SK-N-SH (cell line): Measurements from ENCODE around the gene ANTKMT. TPM values are rescaled to one million over a fixed set of nuclear protein-coding genes. Genes with fewer than 3 reads are reported as not detected.

Experiments used
- CTCF ChIA-PET: fragments of 300-600, 350-600 bp; formaldehyde crosslinking; extraction: SDS; loops from one replicate; lab custom pipeline; 2021; lab: Yijun Ruan, JAX
- POLR2A ChIA-PET: fragments of 350-600 bp; sonication (Branson Sonifier 250); formaldehyde crosslinking; extraction: SDS; loops from one replicate; lab custom pipeline; 2020; ENCODE audit warnings: antibody characterized with exemption, inconsistent platforms; lab: Yijun Ruan, JAX
- DNase-seq: peaks from one replicate; pipeline ENCODE4 v3.0.0; 2012
- H2AFZ ChIP-seq: fragments of 200-600 bp; sonication (generic); 2 replicates; pipeline ENCODE4 v1.8.1; 2016; ENCODE audit warnings: antibody characterized with exemption, mild to moderate bottlenecking, low read depth
- H3F3A ChIP-seq: fragments of 200-600 bp; sonication (generic); replicated peaks from 2 replicates; pipeline ENCODE3; 2016; ENCODE audit warnings: antibody characterized with exemption, mild to moderate bottlenecking; ENCODE audit not compliant: insufficient read depth
- H3K27ac ChIP-seq, 2 experiments: fragments of 200-500 bp in 1 of 2; fragments of 200-600 bp in 1 of 2; sonication (Bioruptor generic) in 1 of 2; sonication (generic), shearing (Covaris generic) in 1 of 2; 2 replicates each; pipeline versions ENCODE4 v1.5.1 to v1.6.1; 2014 to 2016; ENCODE audit warnings: low read depth in 2 of 2, inconsistent platforms in 1 of 2, low read length in 1 of 2, mild to moderate bottlenecking in 1 of 2, mixed read lengths in 1 of 2
- H3K27me3 ChIP-seq: fragments of 200-600 bp; sonication (generic), shearing (Covaris generic); 2 replicates; pipeline ENCODE4 v1.6.1; 2016; ENCODE audit warnings: mixed run types; ENCODE audit not compliant: insufficient read depth
- H3K36me3 ChIP-seq, 2 experiments: fragments of 200-500 bp in 1 of 2; fragments of 200-600 bp in 1 of 2; sonication (Bioruptor generic) in 1 of 2; sonication (generic) in 1 of 2; replicated peaks in 1 of 2; 2 replicates each; pipeline versions ENCODE3 to v1.5.1; 2014 to 2016; ENCODE audit warnings: low read length in 1 of 2, mild to moderate bottlenecking in 1 of 2; ENCODE audit not compliant: insufficient read depth in 2 of 2, control insufficient read depth in 1 of 2
- H3K4me1 ChIP-seq, 2 experiments: fragments of 200-500 bp in 1 of 2; fragments of 200-600 bp in 1 of 2; sonication (Bioruptor generic) in 1 of 2; sonication (generic), shearing (Covaris generic) in 1 of 2; 2 replicates each; pipeline versions ENCODE4 v1.5.1 to v1.6.1; 2014 to 2016; ENCODE audit warnings: low read depth in 1 of 2, low read length in 1 of 2, mixed run types in 1 of 2; ENCODE audit not compliant: insufficient read depth in 2 of 2, control insufficient read depth in 1 of 2
- H3K4me2 ChIP-seq: fragments of 200-600 bp; sonication (generic), shearing (Covaris generic); 2 replicates; pipeline ENCODE4 v1.6.1; 2017; ENCODE audit warnings: mixed run types
- H3K4me3 ChIP-seq, 2 experiments: fragments of 200-500 bp in 1 of 2; fragments of 200-600 bp in 1 of 2; sonication (Bioruptor generic) in 1 of 2; sonication (generic), shearing (Covaris generic) in 1 of 2; 2 replicates each; pipeline versions ENCODE4 v1.5.1 to v1.8.1; 2014 to 2016; ENCODE audit warnings: low read depth in 2 of 2, inconsistent platforms in 1 of 2, low read length in 1 of 2, mild to moderate bottlenecking in 1 of 2, mixed read lengths in 1 of 2, moderate library complexity in 1 of 2
- H3K79me2 ChIP-seq: fragments of 200-600 bp; sonication (generic); 2 replicates; pipeline ENCODE4 v1.8.1; 2017; ENCODE audit warnings: mild to moderate bottlenecking; ENCODE audit not compliant: insufficient read depth
- H3K9ac ChIP-seq: fragments of 200-600 bp; sonication (generic); 2 replicates; pipeline ENCODE4 v1.6.1; 2017; ENCODE audit warnings: mixed run types
- H3K9me2 ChIP-seq: fragments of 200-600 bp; sonication (generic); 2 replicates; pipeline ENCODE4 v1.6.1; 2017; ENCODE audit warnings: mixed run types
- H3K9me3 ChIP-seq: fragments of 200-600 bp; sonication (generic); 2 replicates; pipeline ENCODE4 v1.6.1; 2017; ENCODE audit warnings: mixed run types, mild to moderate bottlenecking, moderate library complexity
- H4K20me1 ChIP-seq: fragments of 200-600 bp; sonication (generic); 2 replicates; pipeline ENCODE4 v1.6.1; 2017; ENCODE audit warnings: mild to moderate bottlenecking, mixed run types; ENCODE audit not compliant: insufficient read depth
- FOSL2 ChIP-seq: IDR thresholded peaks from 2 replicates; pipeline ENCODE4 v1.4.0; 2012; ENCODE audit warnings: low read depth, mild to moderate bottlenecking, moderate library complexity, borderline replicate concordance
- GABPA ChIP-seq: IDR thresholded peaks from 2 replicates; pipeline ENCODE4 v1.4.0; 2012; ENCODE audit warnings: low read depth, mild to moderate bottlenecking
- MXI1 ChIP-seq: IDR thresholded peaks from 2 replicates; pipeline ENCODE4 v1.6.1; 2012; ENCODE audit warnings: mild to moderate bottlenecking, low read depth, low read length, improper control_type of control experiment
- POLR2AphosphoS5 ChIP-seq: IDR thresholded peaks from 2 replicates; pipeline ENCODE4 v1.6.1; 2012; ENCODE audit warnings: low read depth, low read length
- RCOR1 ChIP-seq: fragments of 150-350 bp; IDR thresholded peaks from 2 replicates; pipeline ENCODE4 v1.6.1; 2017; ENCODE audit warnings: antibody characterized with exemption, low read length
- RXRA ChIP-seq: IDR thresholded peaks from 2 replicates; pipeline ENCODE4 v1.4.0; 2012; ENCODE audit warnings: low read depth, mild to moderate bottlenecking, borderline replicate concordance
- TAF1 ChIP-seq: IDR thresholded peaks from 2 replicates; pipeline ENCODE4 v1.6.1; 2012; ENCODE audit warnings: low read depth, mild to moderate bottlenecking, low read length, moderate library complexity, borderline replicate concordance
- TCF12 ChIP-seq: IDR thresholded peaks from 2 replicates; pipeline ENCODE4 v1.4.0; 2012
- YY1 ChIP-seq: IDR thresholded peaks from 2 replicates; pipeline ENCODE4 v1.4.0; 2012; ENCODE audit warnings: low read depth, mild to moderate bottlenecking
- WGBS: methylation state at CpG from one replicate; pipeline ENCODE4 v1.1.6; 2017; ENCODE audit warnings: low lambda C conversion rate; 5-methylcytosine and 5-hydroxymethylcytosine counted together
- polyA plus RNA-seq, 3 experiments: library from polyadenylated mRNA; depleted of rRNA; stranded (reverse); fragments of >200 nt; gene quantifications; 2 replicates each; pipeline ENCODE4 v1.2.3, GENCODE V29; 2012
- TF ChIP-seq, protein P1 (sequence below): IDR thresholded peaks from 2 replicates; pipeline ENCODE4 v1.4.0; 2012; ENCODE audit warnings: low read depth, borderline replicate concordance
- TF ChIP-seq, protein P2 (sequence below): fragments of 150-350 bp; IDR thresholded peaks from 2 replicates; pipeline ENCODE4 v1.6.1; 2017; ENCODE audit warnings: antibody characterized with exemption, low read length, low read depth, borderline replicate concordance
- TF ChIP-seq, protein P3 (sequence below): fragments of 200-600 bp; sonication (generic); IDR thresholded peaks from 2 replicates; pipeline ENCODE4 v1.6.1; 2017; ENCODE audit warnings: antibody characterized with exemption, mild to moderate bottlenecking, moderate library complexity
- TF ChIP-seq, protein P4 (sequence below): fragments of 150-350 bp; IDR thresholded peaks from 2 replicates; pipeline ENCODE4 v1.6.1; 2016; ENCODE audit warnings: mild to moderate bottlenecking, low read depth, low read length
- TF ChIP-seq, protein P5 (sequence below): IDR thresholded peaks from 2 replicates; pipeline ENCODE4 v1.4.0; 2012; ENCODE audit warnings: low read depth, borderline replicate concordance
- TF ChIP-seq, protein P6 (sequence below): IDR thresholded peaks from 2 replicates; pipeline ENCODE4; 2012

ANTKMT gene
- polyA plus RNA-seq, 1 of the 3 experiments (the other 2 are of a cell fraction), result 57.4 TPM

DNA sequence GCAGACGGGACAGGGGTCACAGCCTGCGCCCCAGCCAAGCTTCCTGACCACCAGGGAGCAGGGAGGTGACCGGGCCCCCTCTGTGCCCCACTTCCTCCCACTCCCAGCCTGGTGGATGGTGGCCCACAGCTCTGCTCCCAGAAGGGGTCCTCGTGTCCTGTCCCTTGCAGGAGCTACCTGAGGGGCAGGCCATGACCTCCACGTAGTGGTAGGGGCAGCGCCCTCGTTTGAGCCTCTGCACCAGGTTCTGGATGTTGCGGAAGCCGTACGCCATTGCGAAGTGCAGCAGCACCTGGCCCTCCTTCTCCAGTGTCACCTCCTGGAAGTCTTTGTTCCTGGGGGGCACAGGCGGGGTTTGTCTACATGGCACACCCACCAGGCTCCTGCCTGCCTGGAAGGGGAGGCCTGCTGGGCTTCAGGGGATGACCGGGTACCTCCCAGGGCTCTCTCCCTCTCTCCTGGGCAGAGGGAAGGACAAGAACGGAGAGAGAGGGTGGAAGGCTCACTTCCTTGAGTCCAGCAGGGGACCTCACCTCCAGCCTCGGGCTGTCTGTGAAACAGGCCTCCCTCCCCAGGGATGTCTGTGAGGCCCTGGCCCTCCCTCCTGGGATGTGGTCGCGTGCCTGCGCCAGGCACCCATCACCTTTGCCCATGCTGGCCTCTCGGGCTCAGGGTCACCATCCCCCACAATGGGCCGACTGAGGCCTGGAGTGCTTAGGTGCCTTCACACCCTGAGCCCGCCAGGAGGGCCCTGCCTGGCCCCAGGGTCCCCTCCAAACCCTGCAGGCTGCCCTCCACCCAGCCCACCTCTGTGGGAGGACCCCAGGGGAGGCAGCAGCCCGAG, 9.9 kb downstream of the ANTKMT start:
- Histone ChIP-seq H3F3A (peaks cover 10% of the 10 kb centered on the region), H3K79me2 (no peaks in the 10 kb centered on the region), H3K4me3 (no peak overlapping the region), H3K9ac (no peak overlapping the region), H4K20me1 (0 out of 2 replicates have a peak, but pooled peaks cover 2% of the 10 kb centered on the region), H3K4me1 (peaks cover 0 to 14% of the 10 kb centered on the region in 2 experiments; a peak in 1 of 4 replicates), H3K27ac (no peak overlapping the region), H3K36me3 (peaks cover 0 to 23% of the 10 kb centered on the region in 2 experiments), H3K27me3 (no peaks in the 10 kb centered on the region), H3K9me2 (no peaks in the 10 kb centered on the region), H2AFZ (no peak overlapping the region), H3K4me2 (no peak overlapping the region), H3K9me3 (no peaks in the 10 kb centered on the region)
- no peak for DNase-seq
- ChIA-PET POLR2A (interaction anchor here (0.6 to 3.0 kb wide), 5 partner anchors 9 to 76 kb away, joined by 3 to 16 read pairs (median 3); no protein-coding TSS in a partner anchor), CTCF (interaction anchor here (5.2 to 20.3 kb wide), 2 partner anchors 10 to 18 kb away, joined by 33 to 358 read pairs; partner anchors contain the start of genes ANTKMT, CIAO3, FBXL16 and METRN)
- TF ChIP-seq, protein P1, sequence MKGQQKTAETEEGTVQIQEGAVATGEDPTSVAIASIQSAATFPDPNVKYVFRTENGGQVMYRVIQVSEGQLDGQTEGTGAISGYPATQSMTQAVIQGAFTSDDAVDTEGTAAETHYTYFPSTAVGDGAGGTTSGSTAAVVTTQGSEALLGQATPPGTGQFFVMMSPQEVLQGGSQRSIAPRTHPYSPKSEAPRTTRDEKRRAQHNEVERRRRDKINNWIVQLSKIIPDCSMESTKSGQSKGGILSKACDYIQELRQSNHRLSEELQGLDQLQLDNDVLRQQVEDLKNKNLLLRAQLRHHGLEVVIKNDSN, result no peak
- TF ChIP-seq POLR2AphosphoS5 (no peak), RXRA (no peak), TAF1 (no peak), YY1 (no peak), MXI1 (no peak), RCOR1 (no peak), FOSL2 (no peak), TCF12 (no peak)
- TF ChIP-seq, protein P2, sequence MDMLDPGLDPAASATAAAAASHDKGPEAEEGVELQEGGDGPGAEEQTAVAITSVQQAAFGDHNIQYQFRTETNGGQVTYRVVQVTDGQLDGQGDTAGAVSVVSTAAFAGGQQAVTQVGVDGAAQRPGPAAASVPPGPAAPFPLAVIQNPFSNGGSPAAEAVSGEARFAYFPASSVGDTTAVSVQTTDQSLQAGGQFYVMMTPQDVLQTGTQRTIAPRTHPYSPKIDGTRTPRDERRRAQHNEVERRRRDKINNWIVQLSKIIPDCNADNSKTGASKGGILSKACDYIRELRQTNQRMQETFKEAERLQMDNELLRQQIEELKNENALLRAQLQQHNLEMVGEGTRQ, result no peak
- 94% methylated on average over 6 of the region's 22 CpGs for WGBS

DNA sequence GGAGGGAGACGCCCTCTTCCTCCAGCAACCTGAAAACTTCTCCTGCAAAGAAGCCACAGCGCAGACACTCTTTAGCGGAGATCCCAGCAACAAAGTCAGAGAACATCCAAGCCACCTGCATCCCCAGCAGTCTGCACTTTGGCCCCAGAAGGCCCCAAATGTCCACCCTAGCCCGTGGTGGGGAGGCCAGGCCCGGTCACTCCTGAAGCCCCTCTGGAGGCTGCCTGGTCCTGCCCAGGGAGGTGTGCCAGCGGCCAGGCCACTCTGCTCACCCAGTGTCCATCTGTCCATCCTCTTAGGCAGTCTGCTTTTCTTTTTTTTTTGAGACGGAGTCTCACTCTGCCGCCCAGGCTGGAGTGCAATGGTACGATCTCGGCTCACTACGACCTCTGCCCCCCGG, 11.4 kb downstream of the ANTKMT start:
- H3K36me3 ChIP-seq, result peaks cover 0 to 34% of the 10 kb centered on the region in 2 experiments
- CTCF ChIA-PET, result interaction anchor here (1.2 to 20.3 kb wide), 3 partner anchors 8 to 19 kb away, joined by 3 to 358 read pairs (median 33); partner anchors contain the start of genes ANTKMT, CIAO3, FBXL16 and METRN
- DNase-seq, result no peak
- no peak overlapping the region for H2AFZ ChIP-seq
- no peaks in the 10 kb centered on the region for H4K20me1 ChIP-seq
- H3F3A ChIP-seq, result peaks cover 4% of the 10 kb centered on the region
- H3K4me2 ChIP-seq, result no peak overlapping the region
- no peak overlapping the region for H3K4me3 ChIP-seq
- 94% methylated on average over 12 of the region's 12 CpGs for WGBS
- H3K27ac ChIP-seq, result no peak overlapping the region
- peaks cover 0 to 9% of the 10 kb centered on the region in 2 experiments; a peak in 1 of 4 replicates for H3K4me1 ChIP-seq
- no peaks in the 10 kb centered on the region for H3K27me3 ChIP-seq
- no peaks in the 10 kb centered on the region for H3K9me2 ChIP-seq
- H3K9ac ChIP-seq, result no peak overlapping the region
- no peaks in the 10 kb centered on the region for H3K79me2 ChIP-seq
- POLR2A ChIA-PET, result interaction anchor here (1.2 kb wide), 1 partner anchor 12 kb away, joined by 4 read pairs; the partner anchor contains the start of gene ANTKMT
- H3K9me3 ChIP-seq, result no peaks in the 10 kb centered on the region
- TF ChIP-seq TCF12 (no peak), FOSL2 (no peak), MXI1 (no peak), GABPA (no peak), TAF1 (no peak)
- TF ChIP-seq, protein P3, sequence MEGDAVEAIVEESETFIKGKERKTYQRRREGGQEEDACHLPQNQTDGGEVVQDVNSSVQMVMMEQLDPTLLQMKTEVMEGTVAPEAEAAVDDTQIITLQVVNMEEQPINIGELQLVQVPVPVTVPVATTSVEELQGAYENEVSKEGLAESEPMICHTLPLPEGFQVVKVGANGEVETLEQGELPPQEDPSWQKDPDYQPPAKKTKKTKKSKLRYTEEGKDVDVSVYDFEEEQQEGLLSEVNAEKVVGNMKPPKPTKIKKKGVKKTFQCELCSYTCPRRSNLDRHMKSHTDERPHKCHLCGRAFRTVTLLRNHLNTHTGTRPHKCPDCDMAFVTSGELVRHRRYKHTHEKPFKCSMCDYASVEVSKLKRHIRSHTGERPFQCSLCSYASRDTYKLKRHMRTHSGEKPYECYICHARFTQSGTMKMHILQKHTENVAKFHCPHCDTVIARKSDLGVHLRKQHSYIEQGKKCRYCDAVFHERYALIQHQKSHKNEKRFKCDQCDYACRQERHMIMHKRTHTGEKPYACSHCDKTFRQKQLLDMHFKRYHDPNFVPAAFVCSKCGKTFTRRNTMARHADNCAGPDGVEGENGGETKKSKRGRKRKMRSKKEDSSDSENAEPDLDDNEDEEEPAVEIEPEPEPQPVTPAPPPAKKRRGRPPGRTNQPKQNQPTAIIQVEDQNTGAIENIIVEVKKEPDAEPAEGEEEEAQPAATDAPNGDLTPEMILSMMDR, result no peak
- TF ChIP-seq, protein P4, sequence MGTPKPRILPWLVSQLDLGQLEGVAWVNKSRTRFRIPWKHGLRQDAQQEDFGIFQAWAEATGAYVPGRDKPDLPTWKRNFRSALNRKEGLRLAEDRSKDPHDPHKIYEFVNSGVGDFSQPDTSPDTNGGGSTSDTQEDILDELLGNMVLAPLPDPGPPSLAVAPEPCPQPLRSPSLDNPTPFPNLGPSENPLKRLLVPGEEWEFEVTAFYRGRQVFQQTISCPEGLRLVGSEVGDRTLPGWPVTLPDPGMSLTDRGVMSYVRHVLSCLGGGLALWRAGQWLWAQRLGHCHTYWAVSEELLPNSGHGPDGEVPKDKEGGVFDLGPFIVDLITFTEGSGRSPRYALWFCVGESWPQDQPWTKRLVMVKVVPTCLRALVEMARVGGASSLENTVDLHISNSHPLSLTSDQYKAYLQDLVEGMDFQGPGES, result no peak
- TF ChIP-seq, protein P5, sequence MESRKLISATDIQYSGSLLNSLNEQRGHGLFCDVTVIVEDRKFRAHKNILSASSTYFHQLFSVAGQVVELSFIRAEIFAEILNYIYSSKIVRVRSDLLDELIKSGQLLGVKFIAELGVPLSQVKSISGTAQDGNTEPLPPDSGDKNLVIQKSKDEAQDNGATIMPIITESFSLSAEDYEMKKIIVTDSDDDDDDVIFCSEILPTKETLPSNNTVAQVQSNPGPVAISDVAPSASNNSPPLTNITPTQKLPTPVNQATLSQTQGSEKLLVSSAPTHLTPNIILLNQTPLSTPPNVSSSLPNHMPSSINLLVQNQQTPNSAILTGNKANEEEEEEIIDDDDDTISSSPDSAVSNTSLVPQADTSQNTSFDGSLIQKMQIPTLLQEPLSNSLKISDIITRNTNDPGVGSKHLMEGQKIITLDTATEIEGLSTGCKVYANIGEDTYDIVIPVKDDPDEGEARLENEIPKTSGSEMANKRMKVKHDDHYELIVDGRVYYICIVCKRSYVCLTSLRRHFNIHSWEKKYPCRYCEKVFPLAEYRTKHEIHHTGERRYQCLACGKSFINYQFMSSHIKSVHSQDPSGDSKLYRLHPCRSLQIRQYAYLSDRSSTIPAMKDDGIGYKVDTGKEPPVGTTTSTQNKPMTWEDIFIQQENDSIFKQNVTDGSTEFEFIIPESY, result no peak
- TF ChIP-seq, protein P6, sequence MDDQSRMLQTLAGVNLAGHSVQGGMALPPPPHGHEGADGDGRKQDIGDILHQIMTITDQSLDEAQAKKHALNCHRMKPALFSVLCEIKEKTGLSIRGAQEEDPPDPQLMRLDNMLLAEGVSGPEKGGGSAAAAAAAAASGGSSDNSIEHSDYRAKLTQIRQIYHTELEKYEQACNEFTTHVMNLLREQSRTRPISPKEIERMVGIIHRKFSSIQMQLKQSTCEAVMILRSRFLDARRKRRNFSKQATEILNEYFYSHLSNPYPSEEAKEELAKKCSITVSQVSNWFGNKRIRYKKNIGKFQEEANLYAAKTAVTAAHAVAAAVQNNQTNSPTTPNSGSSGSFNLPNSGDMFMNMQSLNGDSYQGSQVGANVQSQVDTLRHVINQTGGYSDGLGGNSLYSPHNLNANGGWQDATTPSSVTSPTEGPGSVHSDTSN, result no peak
- TF ChIP-seq, protein P2, result no peak
